Measurements from ENCODE around the gene GFER.
"Not testable (repeated sequence)": the region's sequence is repeated elsewhere in the genome, so short reads cannot be mapped to it uniquely, and the experiment has no call there.

GFER gene
- 12.1 to 27.0 (median 20.6) reads per million in 9 experiments for total RNA-seq

DNA sequence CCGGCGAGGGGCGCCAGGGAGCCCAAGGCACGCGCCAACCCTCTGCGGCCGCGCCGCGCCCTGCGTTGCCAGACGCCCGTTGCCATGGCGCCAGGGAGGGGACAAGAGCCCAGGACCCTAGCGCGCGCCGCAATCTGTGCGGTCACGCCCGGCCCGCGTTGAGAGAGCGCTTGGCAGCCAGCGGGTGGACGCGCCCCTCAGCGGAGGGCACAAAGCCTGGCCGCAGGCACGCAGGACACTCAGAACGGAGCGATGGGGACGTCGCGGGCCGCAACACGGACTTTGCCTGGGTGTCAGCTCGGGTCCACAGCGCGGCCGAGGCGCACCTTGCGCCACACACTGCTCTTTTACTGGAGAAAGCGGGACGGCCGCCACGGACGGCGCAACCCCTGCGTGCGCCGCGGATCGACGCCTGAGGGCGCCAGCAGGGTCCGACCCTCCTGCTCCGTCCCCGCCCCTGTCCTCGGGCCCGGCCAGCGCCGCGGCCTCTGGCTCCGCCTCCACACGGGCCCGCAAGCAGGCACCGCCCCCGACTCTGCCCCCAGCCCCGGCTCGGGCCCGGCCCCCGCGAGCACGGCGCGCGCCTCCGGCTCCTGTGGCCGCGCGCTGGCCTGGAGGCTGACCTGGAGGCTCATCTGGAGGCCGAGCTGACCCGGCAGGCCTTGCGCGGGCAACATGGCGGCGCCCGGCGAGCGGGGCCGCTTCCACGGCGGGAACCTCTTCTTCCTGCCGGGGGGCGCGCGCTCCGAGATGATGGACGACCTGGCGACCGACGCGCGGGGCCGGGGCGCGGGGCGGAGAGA lies at the start of gene GFER:
GFER (plus strand) TSS at position 650 of the 803 bp plus-strand sequence; CDS start at position 676, 26 bp downstream.
- peak; percentile 77 for ATAC-seq (replicated peaks)
- Mint-ChIP-seq H3K4me3 (peak within 1 kb of the TSS; percentile 69 to 75), H3K27me3 (peaks cover under 1 to 39% of the 10 kb centered on the region in 2 donors), H3K4me1 (ENCODE audit: low read depth in 2 of 2) (peaks cover 4 to 14% of the 10 kb centered on the region in 2 donors), H3K36me3 (ENCODE audit: insufficient read depth) (peaks cover 11% of the 10 kb centered on the region), H3K27ac (peak within 1 kb of the TSS; percentile 63 to 81), H3K9me3 (no peaks in the 10 kb centered on the region)
- peak in 2 of 3 experiments; percentile 47 to 63 for DNase-seq

DNA sequence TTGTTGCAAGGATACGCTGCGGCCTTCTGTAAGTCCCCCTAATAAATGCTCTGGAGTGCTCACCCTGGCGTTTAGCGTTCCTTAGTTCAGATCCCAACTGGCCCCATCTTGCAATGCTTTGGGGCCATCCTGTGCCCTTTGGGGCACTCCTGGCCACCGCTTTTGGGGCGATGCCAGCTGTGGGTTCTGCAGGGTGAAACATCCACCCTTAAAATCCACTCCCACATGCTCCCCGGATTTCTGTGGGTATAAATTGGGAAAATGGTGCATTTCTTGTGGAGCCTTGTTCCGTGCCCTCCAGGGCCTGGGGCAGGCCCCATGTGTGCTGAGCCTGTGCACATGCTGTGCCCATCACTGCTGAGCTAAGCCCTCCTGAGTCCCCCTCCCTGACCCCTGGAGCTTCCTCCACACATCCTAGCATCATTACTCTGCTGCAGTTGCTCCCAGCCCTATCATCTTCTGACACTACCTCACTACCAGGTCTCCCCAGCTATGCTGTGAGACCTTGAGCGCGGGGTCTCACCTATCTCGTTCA lies 47.0 kb upstream of the GFER start:
- DNase-seq (no peak), ATAC-seq (replicated peaks) (no peak)
- H3K4me3 Mint-ChIP-seq: no peak overlapping the region
- peaks cover 0 to 5% of the 10 kb centered on the region in 2 donors for H3K4me1 Mint-ChIP-seq (ENCODE audit: low read depth in 2 of 2)
- H3K36me3 Mint-ChIP-seq (ENCODE audit: insufficient read depth): peaks cover 15% of the 10 kb centered on the region
- H3K27ac Mint-ChIP-seq: peak overlapping the region in 1 of 2 donors; percentile 44
- H3K9me3 Mint-ChIP-seq: no peaks in the 10 kb centered on the region
- peaks cover 0 to 9% of the 10 kb centered on the region in 2 donors for H3K27me3 Mint-ChIP-seq

DNA sequence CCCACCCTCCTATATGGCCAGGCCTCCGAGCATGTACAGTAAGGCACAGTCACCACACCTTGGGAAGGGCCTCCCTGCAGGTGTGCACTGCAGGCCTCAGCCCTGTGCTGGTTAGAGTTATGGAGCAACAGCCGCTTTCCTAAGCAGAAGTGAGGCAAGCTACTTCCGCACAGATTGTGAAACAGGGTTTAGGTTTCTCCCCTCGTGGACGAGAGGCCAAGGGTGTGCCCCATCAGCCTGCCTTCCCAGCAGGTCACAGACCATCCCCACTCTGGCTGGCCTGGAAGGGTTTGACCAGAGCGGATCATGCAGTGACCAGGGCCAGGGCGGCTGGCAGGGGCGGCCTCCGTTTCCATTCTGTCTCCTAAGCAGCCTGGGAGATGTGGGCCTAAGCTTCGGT lies 45.7 kb upstream of the GFER start:
- no peak overlapping the region for H3K27ac Mint-ChIP-seq
- peaks cover 4 to 10% of the 10 kb centered on the region in 2 donors for H3K4me1 Mint-ChIP-seq (ENCODE audit: low read depth in 2 of 2)
- H3K36me3 Mint-ChIP-seq (ENCODE audit: insufficient read depth): peaks cover 15% of the 10 kb centered on the region
- H3K9me3 Mint-ChIP-seq: no peaks in the 10 kb centered on the region
- H3K27me3 Mint-ChIP-seq: peaks cover 0 to 3% of the 10 kb centered on the region in 2 donors
- H3K4me3 Mint-ChIP-seq: no peak overlapping the region
- no peak for DNase-seq
- ATAC-seq (replicated peaks): no peak

DNA sequence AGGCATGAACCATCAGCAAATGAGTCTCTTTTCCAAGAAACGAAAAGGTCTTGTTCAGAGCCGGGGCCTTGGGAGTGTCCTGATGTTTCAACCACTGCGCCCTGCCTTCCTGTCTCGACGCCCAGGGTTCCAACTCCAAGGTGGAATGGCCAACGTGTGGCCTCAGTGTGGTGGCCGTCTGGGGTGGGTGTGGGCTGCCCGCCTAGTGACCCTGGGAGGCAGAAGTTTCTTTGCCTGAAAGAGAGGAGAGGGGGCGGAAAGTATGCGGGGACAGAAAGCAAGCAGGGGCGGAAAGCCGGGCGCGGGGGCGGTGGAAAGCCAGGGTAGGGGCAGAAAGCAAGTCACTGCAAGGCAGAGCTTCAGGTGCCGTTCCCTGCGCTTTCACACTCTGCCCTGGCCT lies 45.1 kb upstream of the GFER start:
- DNase-seq: no peak
- no peak overlapping the region for H3K4me3 Mint-ChIP-seq
- H3K27ac Mint-ChIP-seq: no peak overlapping the region
- H3K9me3 Mint-ChIP-seq: no peaks in the 10 kb centered on the region
- peaks cover 15% of the 10 kb centered on the region for H3K36me3 Mint-ChIP-seq (ENCODE audit: insufficient read depth)
- ATAC-seq (replicated peaks): no peak
- H3K27me3 Mint-ChIP-seq: no peaks in the 10 kb centered on the region
- peaks cover 4 to 13% of the 10 kb centered on the region in 2 donors for H3K4me1 Mint-ChIP-seq (ENCODE audit: low read depth in 2 of 2)

DNA sequence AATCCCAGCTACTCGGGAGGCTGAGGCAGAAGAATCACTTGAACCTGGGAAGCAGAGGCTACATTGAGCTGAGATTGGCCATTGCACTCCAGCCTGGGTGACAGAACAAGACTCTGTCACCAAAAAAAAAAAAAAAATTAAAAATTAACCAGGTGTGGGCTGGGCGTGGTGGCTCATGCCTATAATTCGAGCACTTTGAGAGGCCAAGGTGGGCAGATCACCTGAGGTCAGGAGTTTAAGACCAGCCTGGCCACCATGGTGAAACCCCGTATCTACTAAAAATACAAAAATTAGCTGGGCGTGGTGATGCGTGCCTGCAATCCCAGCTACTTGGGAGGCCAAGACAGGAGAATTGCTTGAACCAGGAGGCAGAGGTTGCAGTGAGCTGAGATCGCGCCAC lies 44.2 kb upstream of the GFER start:
- ATAC-seq (replicated peaks); DNase-seq; H3K9me3 Mint-ChIP-seq; H3K4me3 Mint-ChIP-seq; H3K27me3 Mint-ChIP-seq; H3K27ac Mint-ChIP-seq: not testable (repeated sequence)
- H3K36me3 Mint-ChIP-seq (ENCODE audit: insufficient read depth): peaks cover 15% of the 10 kb centered on the region
- peaks cover 9 to 13% of the 10 kb centered on the region in 2 donors for H3K4me1 Mint-ChIP-seq (ENCODE audit: low read depth in 2 of 2)

DNA sequence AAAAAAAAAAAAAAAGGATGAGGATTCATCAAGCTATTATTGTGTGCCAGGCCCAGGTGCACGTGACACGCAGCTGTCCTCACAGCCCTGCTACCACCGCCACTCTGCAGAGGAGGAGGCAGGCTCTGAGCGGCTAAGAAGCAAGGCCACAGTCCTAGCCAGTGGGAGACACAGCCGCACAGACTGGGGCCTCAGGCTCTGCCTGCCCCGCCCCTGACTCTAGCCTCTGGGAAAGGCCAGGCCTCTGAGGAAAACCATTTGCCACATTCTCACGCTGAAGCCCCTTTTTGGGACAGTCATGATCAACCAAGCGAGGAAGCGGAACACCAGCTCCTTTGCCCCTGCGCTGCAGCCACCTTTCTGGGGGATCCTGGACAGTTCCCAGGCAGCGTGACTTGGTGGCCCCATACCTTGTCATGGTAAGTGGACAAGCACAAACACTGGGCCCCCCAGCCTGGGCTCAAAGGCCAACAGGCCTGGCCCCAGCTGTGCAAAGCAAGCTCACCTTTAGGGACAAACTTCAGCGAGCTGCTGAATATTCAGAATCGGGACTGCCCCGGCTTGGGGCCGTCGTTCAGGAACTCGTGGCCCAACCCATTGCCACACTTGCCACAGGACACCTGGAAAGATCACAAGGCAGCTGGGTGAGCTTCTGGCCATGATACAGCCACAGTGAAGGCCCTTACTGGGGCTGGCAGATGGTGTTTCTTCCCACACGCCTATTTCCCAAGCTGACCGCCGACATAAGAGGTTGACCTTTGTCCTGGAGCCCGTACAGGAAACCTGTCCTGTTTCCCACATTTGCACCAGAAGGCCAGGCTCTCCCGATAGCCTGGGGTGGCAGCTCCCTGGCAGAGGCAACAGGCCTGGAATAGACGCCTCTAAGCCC lies 43.5 kb upstream of the GFER start:
- no peaks in the 10 kb centered on the region for H3K27me3 Mint-ChIP-seq
- no peak for DNase-seq
- no peak overlapping the region for H3K4me3 Mint-ChIP-seq
- ATAC-seq (replicated peaks): no peak
- H3K4me1 Mint-ChIP-seq (ENCODE audit: low read depth in 2 of 2): peaks cover 9 to 13% of the 10 kb centered on the region in 2 donors
- H3K27ac Mint-ChIP-seq: no peak overlapping the region
- H3K36me3 Mint-ChIP-seq (ENCODE audit: insufficient read depth): peaks cover 15% of the 10 kb centered on the region
- no peaks in the 10 kb centered on the region for H3K9me3 Mint-ChIP-seq

DNA sequence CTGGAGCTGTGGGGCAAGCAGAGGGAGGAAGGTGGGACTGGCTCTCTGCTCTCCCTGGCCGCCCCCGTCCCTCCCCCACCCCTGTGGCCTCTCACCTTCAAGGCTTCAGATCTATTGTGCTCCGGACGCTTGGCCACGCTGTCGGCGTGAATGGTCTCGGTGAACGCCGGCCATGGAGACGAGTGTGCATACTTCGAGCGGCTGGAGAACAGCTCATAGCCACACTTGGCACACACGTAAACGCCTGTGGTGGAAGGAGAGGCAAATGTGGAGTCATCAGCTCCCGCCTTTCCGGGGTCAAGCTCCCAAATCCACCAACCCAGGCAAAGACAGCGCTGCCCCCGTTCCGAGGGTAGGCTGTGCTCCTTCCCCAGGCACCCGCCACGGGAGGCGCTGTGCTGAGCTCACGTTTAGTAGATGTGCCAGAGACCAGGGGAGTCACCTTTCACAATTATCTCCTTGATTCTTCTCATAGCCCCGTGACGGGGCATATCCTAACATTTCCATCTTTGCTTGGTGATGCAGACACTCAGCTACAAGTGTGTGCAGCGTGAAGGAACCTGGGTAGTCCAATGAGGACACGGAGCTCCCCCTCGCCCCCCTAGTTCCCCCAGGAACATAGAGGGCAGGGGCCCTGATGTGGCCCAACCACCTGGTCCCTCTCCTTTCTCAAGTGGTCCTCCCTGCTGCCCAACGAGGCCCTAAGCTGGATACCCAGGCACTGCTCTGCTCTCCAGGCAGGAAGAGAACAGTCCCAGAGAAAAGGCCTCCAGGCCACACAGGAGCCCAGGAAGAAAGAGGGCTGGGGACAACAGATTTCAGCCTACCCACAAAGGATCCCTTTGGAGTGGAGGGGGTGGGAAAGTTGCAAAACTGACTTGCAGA lies 42.6 kb upstream of the GFER start:
- H3K4me3 Mint-ChIP-seq: peak overlapping the region; percentile 90 to 92
- peaks cover 15% of the 10 kb centered on the region for H3K36me3 Mint-ChIP-seq (ENCODE audit: insufficient read depth)
- ATAC-seq (replicated peaks) (no peak), DNase-seq (no peak)
- H3K4me1 Mint-ChIP-seq (ENCODE audit: low read depth in 2 of 2): peaks cover 9 to 13% of the 10 kb centered on the region in 2 donors
- H3K27me3 Mint-ChIP-seq: no peaks in the 10 kb centered on the region
- no peaks in the 10 kb centered on the region for H3K9me3 Mint-ChIP-seq
- no peak overlapping the region for H3K27ac Mint-ChIP-seq

DNA sequence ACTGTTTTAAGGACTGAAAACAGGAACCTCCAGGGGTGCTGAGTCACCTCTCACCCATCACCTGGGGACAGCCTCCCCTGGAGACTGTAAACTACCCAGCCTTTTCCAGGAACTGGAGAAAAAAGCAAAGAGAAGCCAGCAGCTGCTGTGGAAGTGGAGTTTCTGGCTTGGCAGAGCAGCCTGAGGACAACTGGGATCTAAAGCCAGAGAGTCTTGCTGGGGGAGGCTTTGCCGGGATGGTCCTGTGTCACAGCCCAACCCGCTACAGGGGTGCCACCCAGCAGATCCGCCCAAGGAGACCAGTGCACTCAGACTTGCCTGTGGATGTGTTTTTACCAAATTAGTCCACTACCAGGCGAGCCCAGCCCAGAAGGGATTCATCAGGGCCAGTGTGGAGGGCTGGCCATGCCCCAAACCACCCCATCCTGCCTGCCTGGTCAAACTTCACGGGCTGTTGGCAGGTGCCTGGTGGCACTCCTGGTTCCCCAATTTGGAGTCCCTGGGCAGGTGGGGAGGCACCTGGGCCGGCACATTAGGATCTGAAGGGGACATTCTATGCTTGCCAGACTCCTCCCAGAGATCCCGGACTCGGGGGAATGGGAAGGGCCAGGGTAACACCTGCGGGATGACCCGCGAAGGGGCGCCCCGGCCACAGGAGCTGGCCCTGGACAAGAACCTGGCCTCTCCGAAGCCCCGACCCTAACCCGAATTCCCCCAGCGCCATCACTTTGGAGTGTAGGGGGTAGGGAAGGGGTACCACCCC lies 41.8 kb upstream of the GFER start:
- Mint-ChIP-seq H3K9me3 (no peaks in the 10 kb centered on the region), H3K27me3 (no peaks in the 10 kb centered on the region), H3K36me3 (ENCODE audit: insufficient read depth) (peaks cover 15% of the 10 kb centered on the region), H3K27ac (peak overlapping the region; percentile 74 to 88), H3K4me3 (peak overlapping the region; percentile 90 to 92), H3K4me1 (ENCODE audit: low read depth in 2 of 2) (peaks cover 9 to 13% of the 10 kb centered on the region in 2 donors)
- DNase-seq: no peak
- ATAC-seq (replicated peaks): no peak

DNA sequence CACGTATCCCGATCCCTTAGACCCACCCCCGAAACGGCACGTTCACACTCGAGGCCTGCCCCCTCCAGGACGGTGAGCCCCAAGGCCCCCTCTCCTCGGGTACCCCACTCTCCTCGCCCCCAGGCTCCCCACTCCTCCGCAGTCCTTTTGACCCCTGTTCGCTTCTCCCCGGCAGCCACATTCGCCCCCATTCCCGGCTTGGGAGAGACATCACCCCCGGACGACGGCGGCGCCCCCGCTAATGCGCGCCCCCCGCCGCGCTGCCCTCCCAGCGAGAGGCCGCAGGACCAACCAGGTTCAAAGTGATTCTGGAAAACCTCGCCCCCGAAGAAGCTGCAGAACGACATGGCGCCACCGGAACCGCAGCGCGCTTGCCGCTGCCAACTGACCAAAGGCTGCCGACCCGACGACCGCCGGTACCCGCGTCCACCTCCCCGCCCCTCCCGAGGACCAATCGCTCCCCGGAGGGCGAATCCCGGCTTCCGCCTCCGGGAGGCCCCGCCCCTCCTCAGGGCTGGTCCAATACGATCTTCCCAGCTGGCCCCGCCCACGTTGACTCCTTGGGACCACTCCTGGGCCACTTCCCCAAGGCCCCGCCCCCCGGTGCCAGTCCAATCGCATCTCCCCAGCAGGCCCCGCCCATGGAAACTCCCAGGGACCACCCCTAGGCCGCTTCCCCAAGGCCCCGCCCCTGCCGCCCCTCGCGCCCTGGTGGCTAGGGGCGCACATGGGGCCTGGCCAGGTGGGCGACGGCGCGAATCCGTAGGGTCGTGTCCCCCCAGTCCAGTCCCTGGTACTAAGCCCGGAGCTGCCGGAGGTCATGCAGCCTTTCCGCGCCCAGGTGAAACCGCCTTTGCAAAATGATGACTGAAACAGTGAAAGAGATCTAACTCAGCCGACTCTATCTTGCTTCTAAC lies 40.9 kb upstream of the GFER start, which contains the start of gene MSRB1:
MSRB1 (minus strand) TSS at position 390 of the 917 bp plus-strand sequence; CDS start at position 347, 43 bp downstream.
- ATAC-seq (replicated peaks) (peak; percentile 98), DNase-seq (peak; percentile 97 to 99 (median 98))
- Mint-ChIP-seq H3K36me3 (ENCODE audit: insufficient read depth) (peaks cover 12% of the 10 kb centered on the region), H3K9me3 (no peaks in the 10 kb centered on the region), H3K27me3 (no peaks in the 10 kb centered on the region), H3K4me1 (ENCODE audit: low read depth in 2 of 2) (peaks cover 9 to 13% of the 10 kb centered on the region in 2 donors), H3K4me3 (peak within 1 kb of the TSS; percentile 90 to 92), H3K27ac (peak within 1 kb of the TSS; percentile 74 to 88)

DNA sequence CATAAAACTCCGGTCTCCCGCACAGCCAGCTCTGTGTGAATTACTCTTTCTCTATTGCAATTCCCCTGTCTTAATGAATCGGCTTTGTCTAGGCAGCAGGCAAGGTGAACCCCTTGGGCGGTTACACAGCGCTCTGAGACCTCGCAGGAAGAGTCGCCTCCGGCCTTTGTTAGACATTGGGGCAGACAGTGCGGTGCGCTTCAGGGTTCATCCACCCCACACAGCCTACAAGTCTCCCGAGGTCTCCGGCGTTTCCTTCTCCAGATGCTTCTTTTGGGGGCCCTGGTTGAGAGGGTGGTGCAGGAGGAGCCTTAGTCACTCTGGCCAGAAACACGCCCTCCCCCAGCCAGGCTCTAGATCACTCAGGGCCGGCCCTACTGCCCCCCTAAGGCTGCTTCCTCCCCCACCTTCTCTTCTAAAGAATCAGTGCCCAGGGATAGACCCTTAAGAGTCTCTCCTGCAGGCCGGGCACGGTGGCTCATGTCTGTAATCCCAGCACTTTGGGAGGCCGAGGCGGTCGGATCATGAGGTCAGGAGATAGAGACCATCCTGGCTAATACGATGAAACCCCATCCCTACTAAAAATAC lies 39.3 kb upstream of the GFER start:
- Mint-ChIP-seq H3K4me3 (peak overlapping the region; percentile 51 to 64), H3K36me3 (ENCODE audit: insufficient read depth) (peaks cover 7% of the 10 kb centered on the region), H3K4me1 (ENCODE audit: low read depth in 2 of 2) (peaks cover 9 to 13% of the 10 kb centered on the region in 2 donors), H3K9me3 (no peaks in the 10 kb centered on the region), H3K27ac (peak overlapping the region in 1 of 2 donors; percentile 67), H3K27me3 (no peaks in the 10 kb centered on the region)
- ATAC-seq (replicated peaks): no peak
- no peak for DNase-seq
